ENCODE results near the gene PLXNA4. TPM values are rescaled to one million over a fixed set of nuclear protein-coding genes. Genes with fewer than 3 reads are reported as not detected.

The PLXNA4 gene
- total and polyA plus RNA-seq, 8 donors, result 1.9 to 6.6 (median 3.4) TPM

- Histone ChIP-seq H3K36me3 (no peaks in the 10 kb centered on the region), H3K9me3 (no peaks in the 10 kb centered on the region), H3K4me1 (no peaks in the 10 kb centered on the region), H3K27ac (no peak overlapping the region), H3K4me3 (no peak overlapping the region), H3K27me3 (no peaks in the 10 kb centered on the region)
- DNase-seq, result no peak
- no peak for ATAC-seq
- no peak for TF ChIP-seq CTCF (IDR thresholded peaks at IDR 0.05)
- intact Hi-C loops (cut with DNase I), result no loop called here
Measured at GRCh38 chr7:132214452-132214851, 361.8 kb downstream of the PLXNA4 start.

DNA sequence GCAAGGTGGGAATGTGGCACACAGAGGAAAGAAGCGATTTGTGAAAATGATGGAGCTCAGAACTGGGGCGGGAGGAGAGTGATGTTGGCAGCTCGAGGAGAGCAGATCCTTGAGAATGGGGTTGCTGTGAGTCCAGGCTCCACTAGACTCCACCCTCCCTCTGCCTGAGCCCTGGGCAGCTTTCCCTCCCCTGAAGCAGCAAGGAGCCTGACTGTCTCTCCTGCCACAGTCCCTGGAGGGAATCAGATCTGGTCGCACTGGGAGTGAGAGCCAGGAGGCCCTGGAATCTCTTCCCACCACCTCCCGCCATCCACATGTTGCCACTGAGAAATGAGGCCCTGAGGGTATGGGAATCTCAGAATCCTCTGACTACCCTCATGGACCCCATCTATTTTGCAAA, 362.7 kb downstream of the PLXNA4 start:
- no peak for TF ChIP-seq CTCF (IDR thresholded peaks at IDR 0.05)
- no peaks in the 10 kb centered on the region for H3K4me1 ChIP-seq
- no peaks in the 10 kb centered on the region for H3K27me3 ChIP-seq
- no peak overlapping the region for H3K4me3 ChIP-seq
- no peak overlapping the region for H3K27ac ChIP-seq
- ATAC-seq (no peak), DNase-seq (no peak)
- H3K9me3 ChIP-seq, result no peaks in the 10 kb centered on the region
- no peaks in the 10 kb centered on the region for H3K36me3 ChIP-seq
- intact Hi-C loops (cut with DNase I), result no loop called here

GRCh38 chr7:132211971-132212370, 364.3 kb downstream of the PLXNA4 start:
- H3K4me3 ChIP-seq, result no peak overlapping the region
- H3K36me3 ChIP-seq, result no peaks in the 10 kb centered on the region
- H3K9me3 ChIP-seq, result no peaks in the 10 kb centered on the region
- H3K4me1 ChIP-seq, result no peaks in the 10 kb centered on the region
- no peak for TF ChIP-seq CTCF (IDR thresholded peaks at IDR 0.05)
- ATAC-seq (no peak), DNase-seq (no peak)
- H3K27ac ChIP-seq, result no peak overlapping the region
- intact Hi-C loops (cut with DNase I), result no loop called here
- H3K27me3 ChIP-seq, result no peaks in the 10 kb centered on the region

GRCh38 chr7:132210821-132211220, 365.4 kb downstream of the PLXNA4 start:
- no peaks in the 10 kb centered on the region for H3K27me3 ChIP-seq
- ATAC-seq (no peak), DNase-seq (no peak)
- no peak overlapping the region for H3K27ac ChIP-seq
- H3K9me3 ChIP-seq, result no peaks in the 10 kb centered on the region
- H3K4me1 ChIP-seq, result no peaks in the 10 kb centered on the region
- no peaks in the 10 kb centered on the region for H3K36me3 ChIP-seq
- no peak overlapping the region for H3K4me3 ChIP-seq
- intact Hi-C loops (cut with DNase I), result no loop called here
- no peak for TF ChIP-seq CTCF (IDR thresholded peaks at IDR 0.05)

- H3K36me3 ChIP-seq, result no peaks in the 10 kb centered on the region
- DNase-seq (no peak), ATAC-seq (no peak)
- no peak for TF ChIP-seq CTCF (IDR thresholded peaks at IDR 0.05)
- H3K27ac ChIP-seq, result no peak overlapping the region
- no peaks in the 10 kb centered on the region for H3K27me3 ChIP-seq
- H3K9me3 ChIP-seq, result no peaks in the 10 kb centered on the region
- intact Hi-C loops (cut with DNase I), result no loop called here
- H3K4me1 ChIP-seq, result no peaks in the 10 kb centered on the region
- no peak overlapping the region for H3K4me3 ChIP-seq
Measured at GRCh38 chr7:132207782-132208181, 368.5 kb downstream of the PLXNA4 start.
